Femur (tissue), 1 donor: ENCODE results near the gene BSND.
A peak's percentile ranks its signal among the peaks of the same experiment; 100 is the strongest.
"Not testable (repeated sequence)": the region's sequence is repeated elsewhere in the genome, so short reads cannot be mapped to it uniquely, and the experiment has no call there.

Source experiments
- DNase-seq: peaks from one replicate; pipeline ENCODE4 v3.0.0-alpha.2; 2017

The BSND gene

GRCh38 chr1:54998677-54999076 is at the start of gene BSND:
BSND (plus strand) TSS chr1:54998933; CDS start chr1:54999187, 254 bp downstream.
- no peak for DNase-seq

GRCh38 chr1:54949053-54949452 is 49.7 kb upstream of the BSND start:
- no peak for DNase-seq

GRCh38 chr1:54950006-54950368 is 48.7 kb upstream of the BSND start:
- no peak for DNase-seq

GRCh38 chr1:54950369-54951163 is 48.2 kb upstream of the BSND start:
- DNase-seq, result peak; percentile 87

- no peak for DNase-seq
Observed at GRCh38 chr1:54951810-54952226, 46.9 kb upstream of the BSND start.

- DNase-seq, result no peak
Observed at GRCh38 chr1:54952950-54953718, 45.6 kb upstream of the BSND start.

GRCh38 chr1:54953846-54954245 is 44.9 kb upstream of the BSND start:
- no peak for DNase-seq

GRCh38 chr1:54955359-54955758 is 43.4 kb upstream of the BSND start:
- no peak for DNase-seq

GRCh38 chr1:54956726-54957125 is 42.0 kb upstream of the BSND start:
- DNase-seq, result no peak

GRCh38 chr1:54959241-54959640 is 39.5 kb upstream of the BSND start:
- DNase-seq, result no peak

GRCh38 chr1:54962612-54963395 is 35.9 kb upstream of the BSND start:
- DNase-seq, result no peak

- DNase-seq, result not testable (repeated sequence)
Observed at GRCh38 chr1:54963829-54964228, 34.9 kb upstream of the BSND start.

GRCh38 chr1:54965624-54966340 is 33.0 kb upstream of the BSND start:
- peak; percentile 73 for DNase-seq

GRCh38 chr1:54967372-54967771 is 31.4 kb upstream of the BSND start:
- no peak for DNase-seq

- no peak for DNase-seq
Observed at GRCh38 chr1:54968551-54968950, 30.2 kb upstream of the BSND start.

- DNase-seq, result no peak
Observed at GRCh38 chr1:54969879-54970278, 28.9 kb upstream of the BSND start.

- DNase-seq, result no peak
Observed at GRCh38 chr1:54970901-54971300, 27.8 kb upstream of the BSND start.

- DNase-seq, result no peak
Observed at GRCh38 chr1:54971317-54971791, 27.4 kb upstream of the BSND start.

- no peak for DNase-seq
Observed at GRCh38 chr1:54972436-54972835, 26.3 kb upstream of the BSND start.

GRCh38 chr1:54973205-54973921 is 25.4 kb upstream of the BSND start:
- DNase-seq, result peak; percentile 75

GRCh38 chr1:54975356-54976108 is 23.2 kb upstream of the BSND start:
- no peak for DNase-seq
